SU-DHL-6 (cell line): ENCODE results near the gene SLC19A2.

Experiments
- H2AFZ ChIP-seq: fragments of 200-600 bp; sonication (generic); 2 replicates; pipeline ENCODE4 v1.6.1; 2014; ENCODE audit warnings: low read depth, mild to moderate bottlenecking, moderate library complexity, mixed read lengths, antibody characterized with exemption, low read length; ENCODE audit not compliant: severe bottlenecking
- H3F3A ChIP-seq: fragments of 200-600 bp; shearing (Covaris generic); 2 replicates; pipeline ENCODE4 v1.6.0; 2016; ENCODE audit warnings: antibody characterized with exemption, mild to moderate bottlenecking; ENCODE audit not compliant: insufficient read depth
- H3K27ac ChIP-seq: fragments of 200-600 bp; sonication (generic); 2 replicates; pipeline ENCODE4 v1.5.1; 2016; ENCODE audit warnings: low read depth, mild to moderate bottlenecking, low read length, moderate library complexity, mixed read lengths
- H3K27me3 ChIP-seq: fragments of 200-600 bp; sonication (generic), shearing (Covaris generic); 2 replicates; pipeline ENCODE4 v1.6.0; 2014; ENCODE audit warnings: mild to moderate bottlenecking, low read length
- H3K36me3 ChIP-seq: fragments of 200-600 bp; sonication (generic); 2 replicates; pipeline ENCODE4 v1.6.1; 2014; ENCODE audit warnings: mild to moderate bottlenecking, low read length, mixed read lengths
- H3K4me2 ChIP-seq: fragments of 300-600, 200-600 bp; shearing (Covaris generic), sonication (generic); 2 replicates; pipeline ENCODE4 v1.6.0; 2014; ENCODE audit warnings: low read length, low read depth, mild to moderate bottlenecking; ENCODE audit not compliant: poor library complexity, severe bottlenecking
- H3K4me3 ChIP-seq: fragments of 200-600 bp; sonication (generic); 2 replicates; pipeline ENCODE4 v1.5.1; 2014; ENCODE audit warnings: antibody characterized with exemption, low read length, mild to moderate bottlenecking, mixed read lengths; ENCODE audit not compliant: insufficient read depth, poor library complexity, severe bottlenecking
- H3K79me2 ChIP-seq: fragments of 200-600 bp; sonication (generic); 2 replicates; pipeline ENCODE4 v1.6.1; 2014; ENCODE audit warnings: mild to moderate bottlenecking, low read length, moderate library complexity; ENCODE audit not compliant: insufficient read depth
- H3K9ac ChIP-seq: fragments of 200-600 bp; sonication (generic); 2 replicates; pipeline ENCODE4 v1.7.0; 2014; ENCODE audit warnings: mild to moderate bottlenecking, low read length
- H3K9me2 ChIP-seq: fragments of 200-600 bp; sonication (generic); replicated peaks from 2 replicates; pipeline ENCODE4 v1.6.1; 2014; ENCODE audit warnings: low read length; ENCODE audit not compliant: insufficient read depth
- H3K9me3 ChIP-seq: fragments of 200-600 bp; sonication (generic); 2 replicates; pipeline ENCODE4 v1.6.1; 2014; ENCODE audit warnings: low read length, mixed read lengths; ENCODE audit not compliant: insufficient read depth
- H4K20me1 ChIP-seq: fragments of 200-600 bp; sonication (generic); 2 replicates; pipeline ENCODE4 v1.6.1; 2014; ENCODE audit warnings: low read depth, mild to moderate bottlenecking, antibody characterized with exemption, low read length, moderate library complexity, mixed read lengths
- EZH2phosphoT487 ChIP-seq: fragments of 200-600 bp; sonication (generic), shearing (Covaris generic); conservative IDR thresholded peaks from 2 replicates; pipeline ENCODE4 v1.6.1; 2018; ENCODE audit warnings: mild to moderate bottlenecking, antibody characterized with exemption, low read length, moderate library complexity, mixed read lengths
- TF ChIP-seq, protein P1 (sequence below): fragments of 200-600 bp; sonication (generic); IDR thresholded peaks from one replicate; pipeline ENCODE4 v1.5.1; 2017; ENCODE audit warnings: antibody characterized with exemption, mild to moderate bottlenecking, low read length, moderate library complexity; ENCODE audit not compliant: insufficient read depth, poor library complexity, severe bottlenecking

Gene SLC19A2

DNA sequence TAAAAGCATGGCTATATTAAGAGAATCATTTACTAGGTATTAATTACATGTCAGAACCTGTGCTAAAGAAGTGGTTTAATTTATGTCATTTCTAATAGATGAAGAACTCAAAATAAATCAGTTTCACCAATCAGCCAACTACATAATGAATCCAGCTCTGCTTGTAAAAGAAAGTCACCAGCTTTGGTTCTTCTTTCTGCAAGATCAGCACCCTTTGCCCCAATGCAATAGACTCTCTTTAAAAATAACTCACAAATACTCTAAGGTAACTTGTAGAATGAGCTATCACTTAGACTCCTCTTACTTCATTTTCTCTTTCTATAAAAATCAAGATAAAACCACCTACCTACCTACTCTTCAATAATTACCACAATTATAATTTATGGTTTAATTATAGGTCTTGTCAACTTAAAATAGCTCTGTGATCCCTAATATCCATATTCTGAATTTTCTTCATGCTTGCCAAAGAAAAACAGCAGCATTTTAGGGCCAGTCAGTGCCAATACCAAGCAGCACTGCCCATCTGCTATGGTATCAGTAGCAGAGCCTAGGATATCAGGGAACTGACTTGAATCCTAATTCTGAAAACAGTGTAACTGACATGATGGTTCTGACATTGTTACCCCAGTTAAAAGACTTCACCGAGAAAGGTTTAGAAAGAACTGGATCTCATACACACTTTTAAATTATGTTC lies 11.3 kb downstream of the SLC19A2 start:
- Histone ChIP-seq H3K79me2 (peaks cover 7% of the 10 kb centered on the region; the same call in 1 of the 2 replicates), H3K4me3 (no peak overlapping the region), H3K9me2 (no peaks in the 10 kb centered on the region), H3K27ac (no peak overlapping the region), H2AFZ (no peak overlapping the region), H4K20me1 (peaks cover 5% of the 10 kb centered on the region; the same call in 1 of the 2 replicates), H3K4me2 (no peak overlapping the region), H3K9ac (no peak overlapping the region), H3K9me3 (no peaks in the 10 kb centered on the region), H3K27me3 (no peaks in the 10 kb centered on the region), H3F3A (no peaks in the 10 kb centered on the region), H3K36me3 (no peaks in the 10 kb centered on the region)
- no peak for TF ChIP-seq EZH2phosphoT487
- TF ChIP-seq, protein P1, sequence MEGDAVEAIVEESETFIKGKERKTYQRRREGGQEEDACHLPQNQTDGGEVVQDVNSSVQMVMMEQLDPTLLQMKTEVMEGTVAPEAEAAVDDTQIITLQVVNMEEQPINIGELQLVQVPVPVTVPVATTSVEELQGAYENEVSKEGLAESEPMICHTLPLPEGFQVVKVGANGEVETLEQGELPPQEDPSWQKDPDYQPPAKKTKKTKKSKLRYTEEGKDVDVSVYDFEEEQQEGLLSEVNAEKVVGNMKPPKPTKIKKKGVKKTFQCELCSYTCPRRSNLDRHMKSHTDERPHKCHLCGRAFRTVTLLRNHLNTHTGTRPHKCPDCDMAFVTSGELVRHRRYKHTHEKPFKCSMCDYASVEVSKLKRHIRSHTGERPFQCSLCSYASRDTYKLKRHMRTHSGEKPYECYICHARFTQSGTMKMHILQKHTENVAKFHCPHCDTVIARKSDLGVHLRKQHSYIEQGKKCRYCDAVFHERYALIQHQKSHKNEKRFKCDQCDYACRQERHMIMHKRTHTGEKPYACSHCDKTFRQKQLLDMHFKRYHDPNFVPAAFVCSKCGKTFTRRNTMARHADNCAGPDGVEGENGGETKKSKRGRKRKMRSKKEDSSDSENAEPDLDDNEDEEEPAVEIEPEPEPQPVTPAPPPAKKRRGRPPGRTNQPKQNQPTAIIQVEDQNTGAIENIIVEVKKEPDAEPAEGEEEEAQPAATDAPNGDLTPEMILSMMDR = no peak

GRCh38 chr1:169473347-169473746 lies 12.4 kb downstream of the SLC19A2 start:
- no peak for TF ChIP-seq EZH2phosphoT487
- TF ChIP-seq, protein P1 = no peak
- no peaks in the 10 kb centered on the region for H3K36me3 ChIP-seq

GRCh38 chr1:169472738-169473137 lies 13.0 kb downstream of the SLC19A2 start:
- Histone ChIP-seq H3K9ac (no peak overlapping the region), H3K27me3 (no peaks in the 10 kb centered on the region), H3F3A (no peaks in the 10 kb centered on the region), H3K27ac (no peak overlapping the region), H4K20me1 (peaks cover 5% of the 10 kb centered on the region; the same call in 1 of the 2 replicates), H3K9me2 (no peaks in the 10 kb centered on the region), H3K4me3 (no peak overlapping the region), H3K36me3 (no peaks in the 10 kb centered on the region), H2AFZ (no peak overlapping the region), H3K4me2 (no peak overlapping the region), H3K9me3 (no peaks in the 10 kb centered on the region), H3K79me2 (no peaks in the 10 kb centered on the region)
- no peak for TF ChIP-seq EZH2phosphoT487
- TF ChIP-seq, protein P1 = no peak

More at GRCh38 chr1:169473347-169473746, 12.4 kb downstream of the SLC19A2 start:
- Histone ChIP-seq H3K4me3 (no peak overlapping the region), H3F3A (no peaks in the 10 kb centered on the region), H3K79me2 (no peaks in the 10 kb centered on the region), H3K9me2 (no peaks in the 10 kb centered on the region), H3K9ac (no peak overlapping the region), H2AFZ (no peak overlapping the region), H3K27me3 (no peaks in the 10 kb centered on the region), H3K9me3 (no peaks in the 10 kb centered on the region), H3K27ac (no peak overlapping the region), H4K20me1 (peaks cover 5% of the 10 kb centered on the region; the same call in 1 of the 2 replicates), H3K4me2 (no peak overlapping the region)
